Loucy (cell line): ENCODE results near the gene SEL1L3.

Experiments used
- H2AFZ ChIP-seq: fragments of 200-600 bp; sonication (generic); 2 replicates; pipeline ENCODE4 v1.6.0; 2016; ENCODE audit warnings: antibody characterized with exemption, mild to moderate bottlenecking, low read length, moderate library complexity
- H3F3A ChIP-seq: fragments of 200-600 bp; 2 replicates; pipeline ENCODE4 v1.6.0; 2016; ENCODE audit warnings: antibody characterized with exemption, low read depth, mild to moderate bottlenecking
- H3K27me3 ChIP-seq: fragments of 200-600 bp; sonication (generic); 2 replicates; pipeline ENCODE4 v1.6.1; 2014; ENCODE audit warnings: low read length, mild to moderate bottlenecking; ENCODE audit not compliant: insufficient read depth, poor library complexity, severe bottlenecking
- H3K36me3 ChIP-seq: fragments of 200-600 bp; sonication (generic); 2 replicates; pipeline ENCODE4 v1.6.1; 2016; ENCODE audit warnings: low read length; ENCODE audit not compliant: insufficient read depth
- H3K4me1 ChIP-seq: fragments of 200-600 bp; sonication (generic); 2 replicates; pipeline ENCODE4 v1.5.1; 2014; ENCODE audit warnings: low read length, mild to moderate bottlenecking; ENCODE audit not compliant: insufficient read depth, poor library complexity, severe bottlenecking
- H3K4me2 ChIP-seq: fragments of 200-600 bp; sonication (generic); 2 replicates; pipeline ENCODE4 v1.6.0; 2014; ENCODE audit warnings: antibody characterized with exemption, low read length, low read depth, mild to moderate bottlenecking; ENCODE audit not compliant: poor library complexity, severe bottlenecking
- H3K4me3 ChIP-seq: fragments of 200-600 bp; sonication (generic); 2 replicates; pipeline ENCODE4 v1.5.1; 2014; ENCODE audit warnings: low read length, mild to moderate bottlenecking, mixed read lengths; ENCODE audit not compliant: poor library complexity, severe bottlenecking
- H3K79me2 ChIP-seq: fragments of 200-600 bp; sonication (generic); 2 replicates; pipeline ENCODE4 v1.6.1; 2014; ENCODE audit warnings: low read length; ENCODE audit not compliant: insufficient read depth
- H3K9ac ChIP-seq: fragments of 200-600 bp; sonication (generic); 2 replicates; pipeline ENCODE4 v1.6.0; 2014; ENCODE audit warnings: mild to moderate bottlenecking, low read depth, low read length, moderate library complexity; ENCODE audit not compliant: poor library complexity, severe bottlenecking
- H3K9me2 ChIP-seq: fragments of 200-600 bp; sonication (generic); replicated peaks from 2 replicates; pipeline ENCODE4 v1.6.1; 2016; ENCODE audit warnings: low read depth, low read length, mixed read lengths
- H3K9me3 ChIP-seq: fragments of 200-600 bp; sonication (generic); 2 replicates; pipeline ENCODE4 v1.6.1; 2014; ENCODE audit warnings: mild to moderate bottlenecking, antibody characterized with exemption, low read length, low read depth; ENCODE audit not compliant: insufficient read depth
- H4K20me1 ChIP-seq: fragments of 200-600 bp; sonication (generic); 2 replicates; pipeline ENCODE4 v1.6.0; 2014; ENCODE audit warnings: antibody characterized with exemption, low read length, mild to moderate bottlenecking; ENCODE audit not compliant: insufficient read depth, poor library complexity, severe bottlenecking
- CTCF ChIP-seq: fragments of 200-600 bp; sonication (generic); conservative IDR thresholded peaks from 2 replicates; pipeline ENCODE4 v1.5.1; 2014; ENCODE audit warnings: mild to moderate bottlenecking, antibody characterized with exemption, low read length
- EZH2phosphoT487 ChIP-seq: fragments of 200-600 bp; IDR thresholded peaks from 2 replicates; pipeline ENCODE4 v1.6.1; 2018; ENCODE audit warnings: antibody characterized with exemption, mild to moderate bottlenecking, moderate library complexity, borderline replicate concordance

SEL1L3 gene

GRCh38 chr4:25697516-25697915 is 165.3 kb downstream of the SEL1L3 start:
- Histone ChIP-seq H3K9me2 (no peaks in the 10 kb centered on the region), H3K36me3 (no peaks in the 10 kb centered on the region), H3K27me3 (no peaks in the 10 kb centered on the region), H3K4me1 (no peaks in the 10 kb centered on the region), H4K20me1 (no peaks in the 10 kb centered on the region), H3K4me2 (no peak overlapping the region), H3K9ac (no peak overlapping the region), H2AFZ (no peak overlapping the region), H3F3A (no peaks in the 10 kb centered on the region), H3K79me2 (no peaks in the 10 kb centered on the region), H3K4me3 (no peak overlapping the region), H3K9me3 (no peaks in the 10 kb centered on the region)
- TF ChIP-seq EZH2phosphoT487 (no peak), CTCF (no peak)
